BLaER1 treated with 17β-estradiol and CSF1 and Interleukin-3, amounts not matched to agents 10 nM and 100 nM (cell line): Measurements from ENCODE around the gene COL18A1.

ENCODE experiments used
- H3K27ac ChIP-seq, 11 experiments: shearing (Covaris generic); formaldehyde crosslinking; 2 replicates each; pipeline ENCODE4 v1.8.1; 2022
- H3K27me3 ChIP-seq, 11 experiments: shearing (Covaris generic); formaldehyde crosslinking; 2 replicates each; pipeline ENCODE4 v1.8.1; 2022
- H3K36me3 ChIP-seq, 11 experiments: shearing (Covaris generic); formaldehyde crosslinking; 2 replicates each; pipeline ENCODE4 v1.8.1; 2022
- H3K4me1 ChIP-seq, 10 experiments: shearing (Covaris generic); formaldehyde crosslinking; 2 replicates each; pipeline ENCODE4 v1.8.1; 2022
- H3K4me2 ChIP-seq, 11 experiments: shearing (Covaris generic); formaldehyde crosslinking; 2 replicates each; pipeline ENCODE4 v1.8.1; 2022
- H3K4me3 ChIP-seq, 10 experiments: shearing (Covaris generic); formaldehyde crosslinking; 2 replicates each; pipeline ENCODE4 v1.8.1; 2022
- H3K9ac ChIP-seq, 11 experiments: shearing (Covaris generic); formaldehyde crosslinking; 2 replicates each; pipeline ENCODE4 v1.8.1; 2022
- H3K9me3 ChIP-seq, 11 experiments: shearing (Covaris generic); formaldehyde crosslinking; replicated peaks in 1 of 11; 2 replicates each; pipeline ENCODE4 v1.8.1; 2022
- H4K20me1 ChIP-seq, 11 experiments: shearing (Covaris generic); formaldehyde crosslinking; 2 replicates each; pipeline ENCODE4 v1.8.1; 2022
- Cebpa-rat ChIP-seq, 11 experiments: shearing (Covaris generic); IDR thresholded peaks; 2 replicates each; pipeline ENCODE4 v1.8.1; 2022

The COL18A1 gene

GRCh38 chr21:45537746-45538291 is 132.9 kb downstream of the COL18A1 start:
- peaks cover 61 to 85% (median 72%) of the 10 kb centered on the region in 10 experiments for H3K4me1 ChIP-seq
- no peak for TF ChIP-seq Cebpa-rat (IDR thresholded peaks at IDR 0.05)
- H3K27ac ChIP-seq = no peak overlapping the region
- H3K27me3 ChIP-seq = peaks cover 0 to 1% (median 0%) of the 10 kb centered on the region in 11 experiments; a peak in 2 of 22 replicates
- no peak overlapping the region; a peak in 2 of 22 replicates for H3K9ac ChIP-seq
- H3K4me2 ChIP-seq = no peak overlapping the region
- H3K36me3 ChIP-seq = peaks cover 0 to 79% (median 39%) of the 10 kb centered on the region in 11 experiments; a peak in 20 of 22 replicates
- H3K9me3 ChIP-seq = no peaks in the 10 kb centered on the region
- H4K20me1 ChIP-seq = peaks cover 0 to 80% (median 61%) of the 10 kb centered on the region in 11 experiments; a peak in 18 of 22 replicates
- no peak overlapping the region for H3K4me3 ChIP-seq

GRCh38 chr21:45538381-45539045 is 133.5 kb downstream of the COL18A1 start:
- peaks cover 0 to 72% (median 39%) of the 10 kb centered on the region in 11 experiments; a peak in 20 of 22 replicates for H3K36me3 ChIP-seq
- H3K27me3 ChIP-seq = peaks cover 0 to 8% (median 0%) of the 10 kb centered on the region in 11 experiments; a peak in 2 of 22 replicates
- no peak overlapping the region for H3K27ac ChIP-seq
- no peak overlapping the region for H3K4me3 ChIP-seq
- no peak for TF ChIP-seq Cebpa-rat (IDR thresholded peaks at IDR 0.05)
- peaks cover 61 to 85% (median 72%) of the 10 kb centered on the region in 10 experiments for H3K4me1 ChIP-seq
- no peaks in the 10 kb centered on the region for H3K9me3 ChIP-seq
- H3K9ac ChIP-seq = peak overlapping the region in 4 of 11 experiments; percentile 2 to 26 (median 20); a peak in 5 of 22 replicates
- H4K20me1 ChIP-seq = peaks cover 0 to 73% (median 57%) of the 10 kb centered on the region in 11 experiments; a peak in 18 of 22 replicates
- H3K4me2 ChIP-seq = peak overlapping the region in 4 of 11 experiments; percentile 97 to 100 (median 98); a peak in 2 of 22 replicates

GRCh38 chr21:45539046-45539795 is 134.3 kb downstream of the COL18A1 start:
- Histone ChIP-seq H3K27me3 (peaks cover 0 to 8% (median 0%) of the 10 kb centered on the region in 11 experiments; a peak in 2 of 22 replicates), H3K4me2 (peak overlapping the region in 10 of 11 experiments; percentile 88 to 100 (median 99); a peak in 12 of 22 replicates), H3K36me3 (peaks cover 0 to 65% (median 33%) of the 10 kb centered on the region in 11 experiments; a peak in 20 of 22 replicates), H3K9ac (peak overlapping the region in 10 of 11 experiments; percentile 18 to 87 (median 84); a peak in 13 of 22 replicates), H3K4me1 (peaks cover 61 to 85% (median 72%) of the 10 kb centered on the region in 10 experiments), H4K20me1 (peaks cover 0 to 66% (median 55%) of the 10 kb centered on the region in 11 experiments; a peak in 18 of 22 replicates), H3K27ac (peak overlapping the region in 4 of 11 experiments; percentile 13 to 86 (median 18); a peak in 2 of 22 replicates), H3K9me3 (no peaks in the 10 kb centered on the region), H3K4me3 (no peak overlapping the region)
- TF ChIP-seq Cebpa-rat (IDR thresholded peaks at IDR 0.05) = no peak

- Histone ChIP-seq H4K20me1 (peaks cover 0 to 59% (median 47%) of the 10 kb centered on the region in 11 experiments; a peak in 18 of 22 replicates), H3K36me3 (peaks cover 0 to 57% (median 27%) of the 10 kb centered on the region in 11 experiments; a peak in 20 of 22 replicates), H3K9ac (peak overlapping the region in 10 of 11 experiments; percentile 74 to 87 (median 84); a peak in 16 of 22 replicates), H3K4me1 (peaks cover 57 to 83% (median 68%) of the 10 kb centered on the region in 10 experiments), H3K4me3 (peak overlapping the region in 7 of 10 experiments; percentile 61 to 74 (median 69); a peak in 10 of 20 replicates), H3K9me3 (no peaks in the 10 kb centered on the region), H3K27me3 (peaks cover 0 to 8% (median 0%) of the 10 kb centered on the region in 11 experiments; a peak in 2 of 22 replicates), H3K4me2 (peak overlapping the region; percentile 88 to 100 (median 99); a peak in 21 of 22 replicates), H3K27ac (peak overlapping the region in 6 of 11 experiments; percentile 7 to 86 (median 46); a peak in 5 of 22 replicates)
- no peak for TF ChIP-seq Cebpa-rat (IDR thresholded peaks at IDR 0.05)
These were observed 135.0 kb downstream of the COL18A1 start for GRCh38 chr21:45539796-45540600.

GRCh38 chr21:45540601-45540970 is 135.6 kb downstream of the COL18A1 start:
- Histone ChIP-seq H3K27me3 (peaks cover 0 to 8% (median 0%) of the 10 kb centered on the region in 11 experiments; a peak in 2 of 22 replicates), H3K27ac (peak overlapping the region in 6 of 11 experiments; percentile 7 to 86 (median 77); a peak in 6 of 22 replicates), H3K9ac (peak overlapping the region; percentile 68 to 87 (median 84); a peak in 20 of 22 replicates), H3K4me1 (peaks cover 51 to 78% (median 62%) of the 10 kb centered on the region in 10 experiments), H3K9me3 (no peaks in the 10 kb centered on the region), H3K4me3 (peak overlapping the region; percentile 55 to 74 (median 68); a peak in 16 of 20 replicates), H3K36me3 (peaks cover 0 to 52% (median 26%) of the 10 kb centered on the region in 11 experiments; a peak in 20 of 22 replicates), H3K4me2 (peak overlapping the region; percentile 88 to 100 (median 99); a peak in 21 of 22 replicates), H4K20me1 (peaks cover 0 to 53% (median 42%) of the 10 kb centered on the region in 11 experiments; a peak in 18 of 22 replicates)
- no peak for TF ChIP-seq Cebpa-rat (IDR thresholded peaks at IDR 0.05)

- H4K20me1 ChIP-seq = peaks cover 0 to 44% (median 34%) of the 10 kb centered on the region in 11 experiments; a peak in 18 of 22 replicates
- H3K4me2 ChIP-seq = peak overlapping the region; percentile 88 to 100 (median 99)
- H3K9me3 ChIP-seq = no peaks in the 10 kb centered on the region
- H3K4me1 ChIP-seq = peaks cover 42 to 69% (median 54%) of the 10 kb centered on the region in 10 experiments
- H3K27me3 ChIP-seq = peaks cover 0 to 8% (median 0%) of the 10 kb centered on the region in 11 experiments; a peak in 2 of 22 replicates
- TF ChIP-seq Cebpa-rat (IDR thresholded peaks at IDR 0.05) = no peak
- H3K36me3 ChIP-seq = peaks cover 0 to 43% (median 19%) of the 10 kb centered on the region in 11 experiments; a peak in 20 of 22 replicates
- peak overlapping the region in 10 of 11 experiments; percentile 70 to 88 (median 85); a peak in 19 of 22 replicates for H3K27ac ChIP-seq
- H3K9ac ChIP-seq = peak overlapping the region; percentile 68 to 87 (median 84)
- peak overlapping the region; percentile 55 to 74 (median 68) for H3K4me3 ChIP-seq
These were observed 136.5 kb downstream of the COL18A1 start for GRCh38 chr21:45541221-45542039.
